HG03060 (cell line): Measurements from ENCODE around the gene NAALADL2.
A peak's percentile ranks its signal among the peaks of the same experiment; 100 is the strongest.

Source experiments
- ATAC-seq: cut with Tn5 transposase; IDR thresholded peaks from one replicate; pipeline ENCODE4 v1.9.1; 2021; ENCODE audit warnings: low read depth, moderate number of reproducible peaks; ENCODE audit not compliant: unreplicated experiment

The NAALADL2 gene

GRCh38 chr3:175187586-175187985 lies 328.5 kb downstream of the NAALADL2 start:
- no peak for ATAC-seq

- ATAC-seq: no peak
Observed at GRCh38 chr3:175192536-175192935, 333.4 kb downstream of the NAALADL2 start.

GRCh38 chr3:175193815-175194518 lies 334.8 kb downstream of the NAALADL2 start:
- peak; percentile 84 for ATAC-seq

- no peak for ATAC-seq
Observed at GRCh38 chr3:175198991-175199783, 340.1 kb downstream of the NAALADL2 start.

GRCh38 chr3:175199961-175200360 lies 340.8 kb downstream of the NAALADL2 start:
- ATAC-seq: no peak

GRCh38 chr3:175200391-175201095 lies 341.4 kb downstream of the NAALADL2 start:
- ATAC-seq: no peak

GRCh38 chr3:175207361-175207760 lies 348.2 kb downstream of the NAALADL2 start:
- ATAC-seq: no peak

- ATAC-seq: no peak
Observed at GRCh38 chr3:175208326-175208725, 349.2 kb downstream of the NAALADL2 start.

GRCh38 chr3:175211466-175211865 lies 352.3 kb downstream of the NAALADL2 start:
- no peak for ATAC-seq

- no peak for ATAC-seq
Observed at GRCh38 chr3:175212896-175213295, 353.8 kb downstream of the NAALADL2 start.

GRCh38 chr3:175214216-175214615 lies 355.1 kb downstream of the NAALADL2 start:
- ATAC-seq: no peak

- ATAC-seq: no peak
Observed at GRCh38 chr3:175215833-175216232, 356.7 kb downstream of the NAALADL2 start.

GRCh38 chr3:175222356-175222755 lies 363.2 kb downstream of the NAALADL2 start:
- no peak for ATAC-seq

- no peak for ATAC-seq
Observed at GRCh38 chr3:175224051-175224450, 364.9 kb downstream of the NAALADL2 start.

GRCh38 chr3:175226444-175226843 lies 367.3 kb downstream of the NAALADL2 start:
- ATAC-seq: no peak

- ATAC-seq: no peak
Observed at GRCh38 chr3:175227126-175227525, 368.0 kb downstream of the NAALADL2 start.

GRCh38 chr3:175233957-175234940 lies 375.1 kb downstream of the NAALADL2 start:
- ATAC-seq: no peak

GRCh38 chr3:175238801-175239200 lies 379.7 kb downstream of the NAALADL2 start:
- no peak for ATAC-seq

- no peak for ATAC-seq
Observed at GRCh38 chr3:175240921-175241320, 381.8 kb downstream of the NAALADL2 start.

GRCh38 chr3:175242243-175242642 lies 383.1 kb downstream of the NAALADL2 start:
- ATAC-seq: no peak
